Measurements from ENCODE around the gene MBL2.

Gene MBL2

GRCh38 chr10:52777414-52777813, 4.8 kb upstream of the MBL2 start:
- no peak for DNase-seq
- TF ChIP-seq, protein P1, sequence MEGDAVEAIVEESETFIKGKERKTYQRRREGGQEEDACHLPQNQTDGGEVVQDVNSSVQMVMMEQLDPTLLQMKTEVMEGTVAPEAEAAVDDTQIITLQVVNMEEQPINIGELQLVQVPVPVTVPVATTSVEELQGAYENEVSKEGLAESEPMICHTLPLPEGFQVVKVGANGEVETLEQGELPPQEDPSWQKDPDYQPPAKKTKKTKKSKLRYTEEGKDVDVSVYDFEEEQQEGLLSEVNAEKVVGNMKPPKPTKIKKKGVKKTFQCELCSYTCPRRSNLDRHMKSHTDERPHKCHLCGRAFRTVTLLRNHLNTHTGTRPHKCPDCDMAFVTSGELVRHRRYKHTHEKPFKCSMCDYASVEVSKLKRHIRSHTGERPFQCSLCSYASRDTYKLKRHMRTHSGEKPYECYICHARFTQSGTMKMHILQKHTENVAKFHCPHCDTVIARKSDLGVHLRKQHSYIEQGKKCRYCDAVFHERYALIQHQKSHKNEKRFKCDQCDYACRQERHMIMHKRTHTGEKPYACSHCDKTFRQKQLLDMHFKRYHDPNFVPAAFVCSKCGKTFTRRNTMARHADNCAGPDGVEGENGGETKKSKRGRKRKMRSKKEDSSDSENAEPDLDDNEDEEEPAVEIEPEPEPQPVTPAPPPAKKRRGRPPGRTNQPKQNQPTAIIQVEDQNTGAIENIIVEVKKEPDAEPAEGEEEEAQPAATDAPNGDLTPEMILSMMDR (IDR thresholded peaks at IDR 0.05) = no peak
- intact Hi-C loops (cut with DNase I; ENCODE audit: low total_unique reads) = no loop called here
- Histone ChIP-seq H3K27me3 (peaks cover 0 to 19% of the 10 kb centered on the region in 2 donors), H3K9me3 (no peaks in the 10 kb centered on the region), H3K36me3 (no peaks in the 10 kb centered on the region), H3K27ac (no peak overlapping the region), H3K4me1 (no peaks in the 10 kb centered on the region), H3K4me3 (no peak overlapping the region)

DNA sequence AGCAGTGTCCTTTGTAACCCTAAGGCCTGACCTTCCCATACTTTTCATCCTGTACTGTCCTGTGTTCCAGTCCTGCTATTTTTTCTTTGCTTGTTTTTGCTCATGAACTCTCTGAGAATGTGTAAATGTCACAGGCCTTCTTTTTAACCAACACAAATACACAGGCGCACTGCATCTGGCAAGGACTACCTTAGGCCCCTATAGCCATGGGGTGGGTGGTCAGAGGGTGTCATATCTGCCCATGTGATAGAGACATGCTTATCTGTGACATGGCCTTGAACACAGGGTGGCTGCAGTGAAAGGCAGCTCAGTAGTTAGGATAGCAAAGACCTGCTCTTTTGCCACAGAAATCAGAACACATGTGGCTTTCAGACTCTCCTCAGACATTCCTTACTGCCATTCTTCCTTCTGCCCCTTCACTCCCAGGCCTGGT, 3.9 kb upstream of the MBL2 start:
- intact Hi-C loops (cut with DNase I; ENCODE audit: low total_unique reads) = no loop called here

GRCh38 chr10:52775132-52775647, 2.6 kb upstream of the MBL2 start:
- intact Hi-C loops (cut with DNase I; ENCODE audit: low total_unique reads) = no loop called here
- TF ChIP-seq, protein P1 (IDR thresholded peaks at IDR 0.05) = no peak

More for the DNA sequence above, 3.9 kb upstream of the MBL2 start:
- no peak overlapping the region for H3K4me3 ChIP-seq
- H3K36me3 ChIP-seq = no peaks in the 10 kb centered on the region
- DNase-seq = no peak
- no peaks in the 10 kb centered on the region for H3K4me1 ChIP-seq
- H3K27ac ChIP-seq = no peak overlapping the region
- H3K9me3 ChIP-seq = no peaks in the 10 kb centered on the region
- peaks cover 0 to 19% of the 10 kb centered on the region in 2 donors for H3K27me3 ChIP-seq
- TF ChIP-seq, protein P1 (IDR thresholded peaks at IDR 0.05) = no peak

DNA sequence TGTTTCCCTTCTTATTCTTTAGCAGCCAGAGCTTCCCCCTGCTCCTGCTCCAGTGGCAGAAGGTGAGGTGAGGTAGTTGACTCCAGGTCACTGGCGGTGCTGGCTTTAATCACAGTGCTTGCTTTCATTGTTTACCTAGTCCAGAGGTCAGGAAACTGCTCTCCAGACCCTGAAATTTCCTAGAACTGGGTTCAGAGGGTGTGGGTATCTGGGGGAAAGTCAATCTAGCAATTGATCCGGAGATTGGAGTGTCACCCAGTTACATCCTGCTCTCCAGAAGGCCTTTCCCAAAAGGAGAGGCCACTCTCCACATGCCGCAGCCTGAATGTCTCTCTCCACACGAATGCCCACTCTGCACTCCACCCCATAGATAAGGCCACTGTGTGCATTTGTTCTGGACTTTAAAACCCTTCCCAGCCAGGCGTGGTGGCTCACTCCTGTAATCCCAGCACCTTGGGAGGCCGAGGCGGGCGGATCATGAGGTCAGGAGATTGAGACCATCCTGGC, 2.1 kb upstream of the MBL2 start:
- intact Hi-C loops (cut with DNase I; ENCODE audit: low total_unique reads) = no loop called here
- Histone ChIP-seq H3K4me1 (no peaks in the 10 kb centered on the region), H3K27ac (no peak overlapping the region), H3K27me3 (peaks cover 0 to 15% of the 10 kb centered on the region in 2 donors), H3K36me3 (no peaks in the 10 kb centered on the region), H3K9me3 (no peaks in the 10 kb centered on the region), H3K4me3 (no peak overlapping the region)
- TF ChIP-seq, protein P1 (IDR thresholded peaks at IDR 0.05) = no peak
- DNase-seq = no peak

More at GRCh38 chr10:52775132-52775647, 2.6 kb upstream of the MBL2 start:
- DNase-seq = no peak
- no peaks in the 10 kb centered on the region for H3K4me1 ChIP-seq
- no peak overlapping the region for H3K4me3 ChIP-seq
- H3K27ac ChIP-seq = no peak overlapping the region
- H3K36me3 ChIP-seq = no peaks in the 10 kb centered on the region
- H3K27me3 ChIP-seq = peaks cover 0 to 19% of the 10 kb centered on the region in 2 donors
- no peaks in the 10 kb centered on the region for H3K9me3 ChIP-seq

- H3K4me3 ChIP-seq = no peak overlapping the region
- H3K27ac ChIP-seq = no peak overlapping the region
- H3K4me1 ChIP-seq = no peaks in the 10 kb centered on the region
- H3K9me3 ChIP-seq = no peaks in the 10 kb centered on the region
- no peak for DNase-seq
- TF ChIP-seq, protein P1 (IDR thresholded peaks at IDR 0.05) = no peak
- intact Hi-C loops (cut with DNase I; ENCODE audit: low total_unique reads) = no loop called here
- peaks cover 0 to 10% of the 10 kb centered on the region in 2 donors for H3K27me3 ChIP-seq
- no peaks in the 10 kb centered on the region for H3K36me3 ChIP-seq
These were observed 1.6 kb upstream of the MBL2 start for GRCh38 chr10:52774182-52774581.

Measured in tibial artery (tissue), 4 donors.